Spleen (tissue), 7 donors: ENCODE data around the gene TBX5.

ENCODE experiments used
- POLR2A ChIP-seq, 3 donors: fragments of 450-650 bp; IDR thresholded peaks; one replicate each; pipeline ENCODE4 v1.5.1; 2017; ENCODE audit warnings: antibody characterized with exemption in 3 of 3, mild to moderate bottlenecking in 1 of 3
- POLR2AphosphoS5 ChIP-seq, 3 donors: sonication (generic); formaldehyde crosslinking; IDR thresholded peaks; one replicate each; pipeline ENCODE4 v1.5.1; 2017; ENCODE audit warnings: antibody characterized with exemption in 3 of 3
- TF ChIP-seq, protein P1 (sequence below), 11 experiments: fragments of 200-600 bp in 7 of 11; fragments of 450-650 bp in 4 of 11; sonication (generic) in 4 of 11; IDR thresholded peaks in 8 of 11; conservative IDR thresholded peaks in 3 of 11; 1 replicate in 7 of 11; 2 replicates in 4 of 11; pipeline versions ENCODE4 v1.4.0 to v1.8.0; 2016 to 2021; ENCODE audit warnings: antibody characterized with exemption in 11 of 11, inconsistent platforms in 4 of 11, mild to moderate bottlenecking in 1 of 11
- donor health status: DM: no; HTN: no; CAD: no; lungs with moderate emphysema.
- donor health status: DM: no; HTN: no; CAD: no.
- donor health status: DM: no; HTN: no; CAD: no.

DNA sequence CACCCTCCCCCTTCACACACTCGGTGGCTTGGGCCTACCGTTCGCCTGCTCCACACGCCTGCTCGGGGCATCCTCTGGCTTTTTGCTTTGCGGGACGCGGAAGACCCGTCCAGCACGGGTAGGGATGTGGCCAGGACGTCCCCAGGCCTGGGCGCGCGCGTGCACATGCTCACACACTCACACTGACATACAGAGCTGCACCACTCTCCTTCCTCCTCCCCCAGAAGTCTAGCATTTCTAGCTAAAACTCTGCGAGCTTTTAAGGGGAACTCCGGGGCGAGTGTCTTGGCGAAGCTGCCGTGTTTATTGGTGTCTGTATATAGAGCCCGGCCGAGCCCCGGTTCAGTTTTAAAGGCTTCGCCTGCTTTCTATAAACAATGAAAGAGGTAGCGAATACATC, 5.0 kb downstream of the TBX5 start:
- TF ChIP-seq POLR2A (IDR thresholded peaks at IDR 0.05) (no peak), POLR2AphosphoS5 (IDR thresholded peaks at IDR 0.05) (no peak)
- TF ChIP-seq, protein P1, sequence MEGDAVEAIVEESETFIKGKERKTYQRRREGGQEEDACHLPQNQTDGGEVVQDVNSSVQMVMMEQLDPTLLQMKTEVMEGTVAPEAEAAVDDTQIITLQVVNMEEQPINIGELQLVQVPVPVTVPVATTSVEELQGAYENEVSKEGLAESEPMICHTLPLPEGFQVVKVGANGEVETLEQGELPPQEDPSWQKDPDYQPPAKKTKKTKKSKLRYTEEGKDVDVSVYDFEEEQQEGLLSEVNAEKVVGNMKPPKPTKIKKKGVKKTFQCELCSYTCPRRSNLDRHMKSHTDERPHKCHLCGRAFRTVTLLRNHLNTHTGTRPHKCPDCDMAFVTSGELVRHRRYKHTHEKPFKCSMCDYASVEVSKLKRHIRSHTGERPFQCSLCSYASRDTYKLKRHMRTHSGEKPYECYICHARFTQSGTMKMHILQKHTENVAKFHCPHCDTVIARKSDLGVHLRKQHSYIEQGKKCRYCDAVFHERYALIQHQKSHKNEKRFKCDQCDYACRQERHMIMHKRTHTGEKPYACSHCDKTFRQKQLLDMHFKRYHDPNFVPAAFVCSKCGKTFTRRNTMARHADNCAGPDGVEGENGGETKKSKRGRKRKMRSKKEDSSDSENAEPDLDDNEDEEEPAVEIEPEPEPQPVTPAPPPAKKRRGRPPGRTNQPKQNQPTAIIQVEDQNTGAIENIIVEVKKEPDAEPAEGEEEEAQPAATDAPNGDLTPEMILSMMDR (IDR thresholded peaks at IDR 0.05 in 8 of 11, conservative IDR thresholded peaks at IDR 0.05 in 3 of 11), result no peak
